Measurements from ENCODE around the gene IER3.
"Not testable (repeated sequence)": the region's sequence is repeated elsewhere in the genome, so short reads cannot be mapped to it uniquely, and the experiment has no call there.

The IER3 gene

DNA sequence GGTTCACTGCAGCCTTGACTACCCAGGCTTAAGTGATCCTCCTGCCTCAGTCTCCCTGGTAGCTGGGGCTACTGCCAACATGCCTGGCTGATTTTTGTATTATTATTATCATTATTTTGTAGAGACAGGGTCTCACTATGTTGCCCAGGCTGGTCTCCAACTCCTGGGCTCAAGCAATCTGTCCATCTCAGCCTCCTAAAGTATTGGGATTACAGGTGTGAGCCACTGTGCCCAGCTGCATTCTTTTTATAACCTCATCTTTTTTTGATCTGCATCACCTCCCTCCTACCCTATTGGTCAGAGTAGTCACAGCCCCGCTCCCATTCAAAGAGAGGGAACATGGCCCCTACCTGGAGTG, 23.6 kb upstream of the IER3 start:
- H3K27ac Mint-ChIP-seq, result peak overlapping the region in 2 of 3 experiments; percentile 84 to 94
- no peak overlapping the region for H3K4me3 Mint-ChIP-seq
- peaks cover 2% of the 10 kb centered on the region for H3K9me3 Mint-ChIP-seq
- no peaks in the 10 kb centered on the region for H3K36me3 Mint-ChIP-seq (ENCODE audit: low read depth)
- H3K4me1 Mint-ChIP-seq, result peaks cover 54% of the 10 kb centered on the region
- TF ChIP-seq, protein P1, sequence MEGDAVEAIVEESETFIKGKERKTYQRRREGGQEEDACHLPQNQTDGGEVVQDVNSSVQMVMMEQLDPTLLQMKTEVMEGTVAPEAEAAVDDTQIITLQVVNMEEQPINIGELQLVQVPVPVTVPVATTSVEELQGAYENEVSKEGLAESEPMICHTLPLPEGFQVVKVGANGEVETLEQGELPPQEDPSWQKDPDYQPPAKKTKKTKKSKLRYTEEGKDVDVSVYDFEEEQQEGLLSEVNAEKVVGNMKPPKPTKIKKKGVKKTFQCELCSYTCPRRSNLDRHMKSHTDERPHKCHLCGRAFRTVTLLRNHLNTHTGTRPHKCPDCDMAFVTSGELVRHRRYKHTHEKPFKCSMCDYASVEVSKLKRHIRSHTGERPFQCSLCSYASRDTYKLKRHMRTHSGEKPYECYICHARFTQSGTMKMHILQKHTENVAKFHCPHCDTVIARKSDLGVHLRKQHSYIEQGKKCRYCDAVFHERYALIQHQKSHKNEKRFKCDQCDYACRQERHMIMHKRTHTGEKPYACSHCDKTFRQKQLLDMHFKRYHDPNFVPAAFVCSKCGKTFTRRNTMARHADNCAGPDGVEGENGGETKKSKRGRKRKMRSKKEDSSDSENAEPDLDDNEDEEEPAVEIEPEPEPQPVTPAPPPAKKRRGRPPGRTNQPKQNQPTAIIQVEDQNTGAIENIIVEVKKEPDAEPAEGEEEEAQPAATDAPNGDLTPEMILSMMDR (IDR thresholded peaks at IDR 0.05; ENCODE audit: unreplicated experiment in 3 of 3), result no peak
- peaks cover 5% of the 10 kb centered on the region for H3K27me3 Mint-ChIP-seq (ENCODE audit: low read depth)

DNA sequence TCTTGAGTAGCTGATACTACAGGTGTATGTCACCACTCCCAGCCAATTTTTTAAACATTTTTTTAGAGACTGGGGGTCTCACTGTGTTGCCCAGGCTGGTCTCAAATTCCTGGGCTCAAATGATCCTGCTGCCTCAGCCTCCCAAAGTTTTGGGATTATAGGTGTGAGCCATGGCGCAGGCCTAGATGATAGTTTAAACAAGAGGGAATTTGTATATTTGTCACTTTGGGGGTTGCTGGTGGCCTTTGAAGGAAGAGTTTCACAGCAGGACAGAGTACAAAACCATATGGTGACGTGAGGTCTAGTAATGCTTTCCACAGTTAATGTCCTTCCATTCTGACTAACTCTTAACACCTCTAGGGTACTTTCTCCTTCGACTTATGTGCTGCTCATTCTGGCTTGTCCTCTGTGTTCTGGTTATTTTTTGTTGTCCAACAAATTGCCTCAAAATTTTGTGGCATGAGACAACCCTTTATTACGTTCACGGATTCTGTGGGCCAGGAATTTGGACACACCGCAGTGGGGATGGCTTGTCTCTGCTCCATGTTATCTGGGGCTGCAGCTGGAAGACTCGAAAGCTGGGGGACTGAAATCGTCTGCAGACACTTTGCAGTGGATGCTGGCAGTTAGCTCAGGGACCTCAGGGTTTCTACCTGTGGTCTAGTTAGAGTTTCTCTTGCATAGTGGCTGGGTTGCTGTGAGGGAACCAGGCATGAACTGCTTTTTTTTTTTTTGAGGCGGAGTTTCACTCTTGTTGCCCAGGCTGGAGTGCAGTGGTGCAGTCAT, 23.0 kb upstream of the IER3 start:
- H3K27me3 Mint-ChIP-seq (ENCODE audit: low read depth), result peaks cover 5% of the 10 kb centered on the region
- no peaks in the 10 kb centered on the region for H3K36me3 Mint-ChIP-seq (ENCODE audit: low read depth)
- peaks cover 2% of the 10 kb centered on the region for H3K9me3 Mint-ChIP-seq
- no peak overlapping the region for H3K4me3 Mint-ChIP-seq
- TF ChIP-seq, protein P1 (IDR thresholded peaks at IDR 0.05; ENCODE audit: unreplicated experiment in 3 of 3), result no peak
- H3K27ac Mint-ChIP-seq, result peak overlapping the region; percentile 52 to 91 (median 63)
- peaks cover 54% of the 10 kb centered on the region for H3K4me1 Mint-ChIP-seq

DNA sequence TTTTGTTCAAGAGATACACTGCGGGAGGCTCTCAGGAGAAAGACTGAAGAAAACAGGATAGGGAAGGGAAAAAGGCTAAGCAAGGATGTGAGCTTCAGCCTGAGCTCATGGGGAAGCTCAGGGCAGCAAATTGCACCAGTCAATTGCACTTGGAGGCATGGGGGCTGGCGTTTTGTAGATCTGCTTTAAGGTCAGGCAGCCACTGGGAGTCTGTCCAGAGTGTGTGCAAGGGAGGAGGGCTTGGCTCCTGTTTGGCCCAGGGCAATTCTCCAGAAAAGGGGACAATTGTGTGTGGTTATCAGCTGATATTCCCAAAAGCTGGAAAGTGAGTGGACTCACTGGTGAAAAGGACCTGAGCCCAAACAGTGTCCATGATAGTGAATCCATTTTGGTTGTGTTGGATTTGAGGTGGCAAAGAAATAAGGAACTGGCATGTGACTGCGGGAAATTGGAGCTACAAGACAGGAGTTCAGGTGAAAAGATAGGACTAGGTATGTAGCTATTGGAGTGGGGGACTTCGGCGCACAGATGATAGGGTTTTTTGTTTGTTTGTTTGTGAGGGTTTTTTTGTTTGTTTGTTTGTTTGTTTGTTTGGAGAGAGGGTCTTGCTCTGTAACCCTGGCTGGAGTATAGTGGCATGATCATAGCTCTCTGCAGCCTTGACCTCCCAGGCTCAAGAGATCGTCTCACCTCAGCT, 22.3 kb upstream of the IER3 start:
- peak overlapping the region; percentile 63 to 91 (median 76) for H3K27ac Mint-ChIP-seq
- TF ChIP-seq, protein P1 (IDR thresholded peaks at IDR 0.05; ENCODE audit: unreplicated experiment in 3 of 3), result no peak
- H3K4me1 Mint-ChIP-seq, result peaks cover 54% of the 10 kb centered on the region
- H3K9me3 Mint-ChIP-seq, result peaks cover 2% of the 10 kb centered on the region
- peak overlapping the region in 1 of 3 experiments; percentile 26 for H3K4me3 Mint-ChIP-seq
- H3K27me3 Mint-ChIP-seq (ENCODE audit: low read depth), result peaks cover 5% of the 10 kb centered on the region
- no peaks in the 10 kb centered on the region for H3K36me3 Mint-ChIP-seq (ENCODE audit: low read depth)

DNA sequence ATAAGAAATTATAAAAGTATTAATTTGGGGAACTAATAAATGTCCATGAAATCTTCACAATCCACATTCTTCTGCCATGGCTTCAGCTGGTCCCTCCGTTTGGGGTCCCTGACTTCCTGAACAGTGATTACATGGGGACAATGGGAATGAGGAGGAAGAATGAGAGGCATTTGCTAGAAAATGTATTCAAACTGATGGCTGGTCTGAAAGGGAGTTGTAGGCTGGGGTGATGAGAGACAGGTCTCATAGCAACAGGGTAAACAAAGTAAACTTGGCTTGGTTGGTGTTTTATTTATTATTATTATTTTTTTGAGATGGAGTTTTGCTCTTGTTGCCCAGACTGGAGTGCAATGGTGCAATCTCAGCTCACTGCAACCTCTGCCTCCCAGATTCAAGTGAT, 21.1 kb upstream of the IER3 start:
- not testable (repeated sequence) for H3K27me3 Mint-ChIP-seq (ENCODE audit: low read depth); H3K9me3 Mint-ChIP-seq; H3K4me3 Mint-ChIP-seq; H3K36me3 Mint-ChIP-seq (ENCODE audit: low read depth)
- peaks cover 56% of the 10 kb centered on the region for H3K4me1 Mint-ChIP-seq
- H3K27ac Mint-ChIP-seq, result peak overlapping the region; percentile 58 to 76 (median 74)

DNA sequence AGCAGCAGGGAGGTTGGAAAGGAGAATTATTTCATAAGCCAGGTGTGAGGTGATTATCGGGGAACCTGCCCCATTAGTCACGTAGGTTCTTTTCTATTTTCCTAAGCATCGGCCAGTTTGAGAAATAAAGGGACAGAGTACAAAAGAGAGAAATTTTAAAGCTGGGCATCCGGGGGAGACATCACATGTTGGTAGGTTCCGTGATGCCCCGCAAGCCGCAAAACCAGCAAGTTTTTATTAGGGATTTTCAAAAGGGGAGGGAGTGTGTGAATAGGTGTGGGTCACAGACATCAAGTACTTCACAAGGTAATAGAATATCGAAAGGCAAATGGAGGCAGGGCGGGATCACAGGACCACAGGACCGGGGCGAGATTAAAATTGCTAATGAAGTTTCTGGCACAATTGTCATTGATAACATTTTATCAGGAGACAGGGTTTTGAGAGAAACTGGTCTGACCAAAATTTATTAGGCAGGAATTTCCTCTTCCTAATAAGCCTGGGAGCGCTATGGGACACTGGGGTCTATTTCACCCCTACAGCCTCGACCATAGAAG, 20.2 kb upstream of the IER3 start:
- H3K36me3 Mint-ChIP-seq (ENCODE audit: low read depth); H3K27me3 Mint-ChIP-seq (ENCODE audit: low read depth); H3K9me3 Mint-ChIP-seq: not testable (repeated sequence)
- H3K27ac Mint-ChIP-seq, result peak overlapping the region; percentile 76 to 92 (median 88)
- peaks cover 50% of the 10 kb centered on the region for H3K4me1 Mint-ChIP-seq
- H3K4me3 Mint-ChIP-seq, result peak overlapping the region; percentile 1 to 20 (median 2)

DNA sequence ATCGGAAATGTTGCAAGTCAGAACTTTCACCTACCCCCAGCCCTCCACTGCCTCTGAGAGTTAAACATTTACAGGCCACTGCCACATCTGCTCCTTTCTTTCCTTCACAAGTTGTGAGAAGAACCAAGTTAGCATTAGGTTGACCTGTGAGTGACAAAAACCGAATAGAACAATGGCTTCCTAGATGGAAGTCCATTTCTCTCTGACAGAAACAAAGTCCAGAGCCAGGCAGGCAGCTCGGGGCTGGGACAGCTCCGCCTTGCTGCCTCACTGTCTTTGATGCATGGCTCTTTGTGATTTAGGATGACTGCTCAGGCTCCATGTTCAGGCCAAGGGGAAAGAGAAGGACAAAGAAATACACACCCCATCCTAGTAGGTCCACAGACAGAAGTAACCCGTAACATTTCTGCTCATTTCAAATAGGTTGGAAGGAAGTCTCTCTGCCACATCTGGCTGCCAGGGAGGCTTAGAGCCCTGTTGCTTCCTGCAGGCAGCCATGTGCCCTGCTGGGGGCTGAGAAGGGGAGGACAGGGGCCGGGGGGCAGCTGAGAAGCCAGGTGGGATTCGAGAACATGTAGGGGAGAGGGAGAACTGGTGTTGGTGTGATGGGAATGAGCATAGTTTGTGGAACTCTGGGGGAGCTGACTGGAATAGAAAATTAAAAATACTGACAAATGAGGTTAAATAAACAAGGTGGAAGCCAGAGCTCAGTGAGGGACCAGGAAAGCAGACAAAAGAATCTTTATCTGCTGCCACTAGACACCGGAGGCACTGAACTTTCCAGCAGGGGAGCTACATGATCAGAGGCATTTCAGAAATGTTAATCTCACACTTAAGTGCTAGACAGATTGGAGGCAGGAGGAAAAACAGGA, 19.5 kb upstream of the IER3 start:
- Mint-ChIP-seq H3K27ac (peak overlapping the region; percentile 76 to 92 (median 88)), H3K27me3 (ENCODE audit: low read depth) (peaks cover 5% of the 10 kb centered on the region), H3K9me3 (peaks cover 2% of the 10 kb centered on the region), H3K4me3 (peak overlapping the region; percentile 5 to 20 (median 20)), H3K36me3 (ENCODE audit: low read depth) (no peaks in the 10 kb centered on the region), H3K4me1 (peaks cover 47% of the 10 kb centered on the region)
- TF ChIP-seq, protein P1 (IDR thresholded peaks at IDR 0.05; ENCODE audit: unreplicated experiment in 3 of 3), result peak in 2 of 3 experiments; percentile 12 to 16

All from nephron (organoid).